BLaER1 treated with 17β-estradiol and CSF1 and Interleukin-3, amounts not matched to agents 10 nM and 100 nM (cell line): ENCODE data around the gene WNK2.

Experiments used
- H3K27ac ChIP-seq, 11 experiments: shearing (Covaris generic); formaldehyde crosslinking; 2 replicates each; pipeline ENCODE4 v1.8.1; 2022
- H3K27me3 ChIP-seq, 11 experiments: shearing (Covaris generic); formaldehyde crosslinking; 2 replicates each; pipeline ENCODE4 v1.8.1; 2022
- H3K36me3 ChIP-seq, 11 experiments: shearing (Covaris generic); formaldehyde crosslinking; 2 replicates each; pipeline ENCODE4 v1.8.1; 2022
- H3K4me1 ChIP-seq, 10 experiments: shearing (Covaris generic); formaldehyde crosslinking; 2 replicates each; pipeline ENCODE4 v1.8.1; 2022
- H3K4me2 ChIP-seq, 11 experiments: shearing (Covaris generic); formaldehyde crosslinking; 2 replicates each; pipeline ENCODE4 v1.8.1; 2022
- H3K4me3 ChIP-seq, 10 experiments: shearing (Covaris generic); formaldehyde crosslinking; 2 replicates each; pipeline ENCODE4 v1.8.1; 2022
- H3K9ac ChIP-seq, 11 experiments: shearing (Covaris generic); formaldehyde crosslinking; 2 replicates each; pipeline ENCODE4 v1.8.1; 2022
- H3K9me3 ChIP-seq, 11 experiments: shearing (Covaris generic); formaldehyde crosslinking; replicated peaks in 1 of 11; 2 replicates each; pipeline ENCODE4 v1.8.1; 2022
- H4K20me1 ChIP-seq, 11 experiments: shearing (Covaris generic); formaldehyde crosslinking; 2 replicates each; pipeline ENCODE4 v1.8.1; 2022
- Cebpa-rat ChIP-seq, 11 experiments: shearing (Covaris generic); IDR thresholded peaks; 2 replicates each; pipeline ENCODE4 v1.8.1; 2022

Gene WNK2

GRCh38 chr9:93209576-93210323 is 25.8 kb downstream of the WNK2 start:
- Histone ChIP-seq H3K4me3 (no peak overlapping the region), H3K27me3 (peaks cover 0 to 12% (median 0%) of the 10 kb centered on the region in 11 experiments; a peak in 2 of 22 replicates), H3K4me2 (peak overlapping the region in 9 of 11 experiments; percentile 63 to 96 (median 88); a peak in 17 of 22 replicates), H3K4me1 (peaks cover 35 to 64% (median 62%) of the 10 kb centered on the region in 10 experiments), H3K9me3 (peaks cover 0 to under 1% (median 0%) of the 10 kb centered on the region in 11 experiments; a peak in 4 of 22 replicates), H3K36me3 (no peaks in the 10 kb centered on the region), H4K20me1 (peaks cover 0 to 29% (median 18%) of the 10 kb centered on the region in 11 experiments; a peak in 15 of 22 replicates), H3K27ac (no peak overlapping the region; a peak in 1 of 22 replicates), H3K9ac (no peak overlapping the region)
- TF ChIP-seq Cebpa-rat (IDR thresholded peaks at IDR 0.05): 0 out of 22 replicates have a peak, but pooled peaks of 1 of the 11 experiments have one; percentile 3

DNA sequence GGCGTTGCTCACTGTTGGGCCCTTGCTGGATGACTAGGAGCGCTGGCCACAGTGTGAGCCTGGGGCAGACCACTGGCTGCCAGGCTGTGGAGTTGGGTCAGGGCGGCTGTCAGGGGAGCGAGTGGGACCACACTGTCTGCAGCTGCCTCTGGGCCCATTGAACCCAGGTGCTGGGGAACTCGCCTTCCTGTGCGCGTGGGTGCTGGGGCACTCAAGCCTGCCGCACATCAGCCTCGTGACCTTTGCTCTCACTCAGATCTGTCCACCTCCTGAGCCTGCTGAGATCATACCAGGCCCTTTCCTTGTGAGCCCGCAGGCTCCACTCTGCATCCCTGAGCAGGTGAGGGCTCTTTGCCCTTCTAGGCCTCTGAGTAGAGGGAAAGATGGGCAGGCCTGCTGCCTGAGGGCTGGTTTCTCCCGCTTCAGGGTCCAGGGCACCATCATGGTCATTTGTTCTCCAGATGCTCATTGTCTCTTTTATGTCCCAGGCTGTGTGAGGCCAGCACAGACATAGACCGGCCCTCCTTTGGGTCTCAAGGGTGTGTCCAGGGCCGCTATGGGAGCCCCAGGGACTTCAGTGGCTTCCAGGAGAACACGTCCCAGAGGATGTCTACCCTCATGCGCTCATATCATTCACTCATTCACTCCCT is 26.5 kb downstream of the WNK2 start:
- H4K20me1 ChIP-seq: peaks cover 0 to 22% (median 12%) of the 10 kb centered on the region in 11 experiments; a peak in 13 of 22 replicates
- H3K9me3 ChIP-seq: peaks cover 4 to 8% (median 6%) of the 10 kb centered on the region in 11 experiments; a peak in 21 of 22 replicates
- no peak overlapping the region for H3K27ac ChIP-seq
- no peaks in the 10 kb centered on the region for H3K36me3 ChIP-seq
- no peak overlapping the region for H3K9ac ChIP-seq
- H3K4me2 ChIP-seq: peak overlapping the region in 7 of 11 experiments; percentile 14 to 91 (median 87); a peak in 10 of 22 replicates
- H3K4me1 ChIP-seq: peaks cover 29 to 57% (median 55%) of the 10 kb centered on the region in 10 experiments
- H3K27me3 ChIP-seq: peaks cover 0 to 5% (median 0%) of the 10 kb centered on the region in 11 experiments; a peak in 2 of 22 replicates
- no peak for TF ChIP-seq Cebpa-rat (IDR thresholded peaks at IDR 0.05)
- H3K4me3 ChIP-seq: no peak overlapping the region

GRCh38 chr9:93210974-93211653 is 27.2 kb downstream of the WNK2 start:
- Histone ChIP-seq H4K20me1 (peaks cover 0 to 15% (median 8%) of the 10 kb centered on the region in 11 experiments; a peak in 9 of 22 replicates), H3K9me3 (peaks cover 11 to 14% (median 13%) of the 10 kb centered on the region in 11 experiments; a peak in 21 of 22 replicates), H3K4me3 (no peak overlapping the region), H3K36me3 (peaks cover 0 to 3% (median 0%) of the 10 kb centered on the region in 11 experiments; a peak in 1 of 22 replicates), H3K9ac (no peak overlapping the region), H3K27me3 (no peaks in the 10 kb centered on the region; a peak in 1 of 22 replicates), H3K4me2 (peak overlapping the region in 7 of 11 experiments; percentile 14 to 91 (median 87); a peak in 9 of 22 replicates), H3K27ac (no peak overlapping the region), H3K4me1 (peaks cover 22 to 51% (median 48%) of the 10 kb centered on the region in 10 experiments)
- TF ChIP-seq Cebpa-rat (IDR thresholded peaks at IDR 0.05): no peak

- H3K9ac ChIP-seq: no peak overlapping the region
- H3K27ac ChIP-seq: no peak overlapping the region
- no peak overlapping the region for H3K4me2 ChIP-seq
- peaks cover 12 to 18% (median 14%) of the 10 kb centered on the region in 11 experiments; a peak in 21 of 22 replicates for H3K9me3 ChIP-seq
- H3K4me1 ChIP-seq: peaks cover 20 to 46% (median 43%) of the 10 kb centered on the region in 10 experiments
- no peak for TF ChIP-seq Cebpa-rat (IDR thresholded peaks at IDR 0.05)
- H3K4me3 ChIP-seq: no peak overlapping the region
- H3K36me3 ChIP-seq: peaks cover 0 to 3% (median 0%) of the 10 kb centered on the region in 11 experiments; a peak in 1 of 22 replicates
- no peaks in the 10 kb centered on the region for H3K27me3 ChIP-seq
- H4K20me1 ChIP-seq: peaks cover 0 to 13% (median 6%) of the 10 kb centered on the region in 11 experiments; a peak in 9 of 22 replicates
Measured at GRCh38 chr9:93211654-93212001, 27.7 kb downstream of the WNK2 start.

- Histone ChIP-seq H4K20me1 (peaks cover 0 to 5% (median 0%) of the 10 kb centered on the region in 11 experiments; a peak in 4 of 22 replicates), H3K9me3 (peaks cover 12 to 18% (median 14%) of the 10 kb centered on the region in 11 experiments; a peak in 21 of 22 replicates), H3K4me3 (no peak overlapping the region), H3K27ac (no peak overlapping the region), H3K4me1 (peaks cover 12 to 38% (median 35%) of the 10 kb centered on the region in 10 experiments), H3K27me3 (no peaks in the 10 kb centered on the region), H3K36me3 (peaks cover 0 to 3% (median 0%) of the 10 kb centered on the region in 11 experiments; a peak in 1 of 22 replicates), H3K9ac (no peak overlapping the region), H3K4me2 (no peak overlapping the region)
- no peak for TF ChIP-seq Cebpa-rat (IDR thresholded peaks at IDR 0.05)
Measured at GRCh38 chr9:93212409-93212808, 28.5 kb downstream of the WNK2 start.

DNA sequence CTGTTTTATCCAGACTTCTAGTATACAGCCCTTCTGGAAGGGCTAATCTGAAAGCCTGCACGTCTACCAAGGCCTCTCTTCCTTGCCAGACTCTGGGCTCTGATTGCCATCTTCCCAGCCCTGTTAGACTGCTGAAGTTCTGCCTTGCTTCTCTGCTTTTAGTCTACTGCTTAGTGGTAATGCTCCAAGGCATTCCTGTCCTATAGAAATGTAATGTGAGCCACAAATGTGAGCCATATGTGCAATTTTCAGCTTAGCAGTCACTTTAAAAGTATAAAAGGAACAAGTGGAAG is 32.1 kb downstream of the WNK2 start:
- peaks cover 12 to 18% (median 14%) of the 10 kb centered on the region in 11 experiments; a peak in 21 of 22 replicates for H3K9me3 ChIP-seq
- no peak overlapping the region for H3K4me3 ChIP-seq
- TF ChIP-seq Cebpa-rat (IDR thresholded peaks at IDR 0.05): no peak
- H3K36me3 ChIP-seq: peaks cover 0 to 3% (median 0%) of the 10 kb centered on the region in 11 experiments; a peak in 1 of 22 replicates
- H3K27me3 ChIP-seq: no peaks in the 10 kb centered on the region
- peaks cover 0 to 27% (median 0%) of the 10 kb centered on the region in 11 experiments; a peak in 11 of 22 replicates for H4K20me1 ChIP-seq
- H3K4me2 ChIP-seq: no peak overlapping the region
- no peak overlapping the region for H3K9ac ChIP-seq
- H3K27ac ChIP-seq: no peak overlapping the region
- H3K4me1 ChIP-seq: peaks cover 12 to 38% (median 31%) of the 10 kb centered on the region in 10 experiments

GRCh38 chr9:93217706-93218105 is 33.8 kb downstream of the WNK2 start:
- Histone ChIP-seq H3K4me1 (peaks cover 12 to 54% (median 48%) of the 10 kb centered on the region in 10 experiments), H3K27me3 (peaks cover 0 to 12% (median 0%) of the 10 kb centered on the region in 11 experiments; a peak in 3 of 22 replicates), H3K36me3 (peaks cover 0 to 3% (median 0%) of the 10 kb centered on the region in 11 experiments; a peak in 1 of 22 replicates), H4K20me1 (peaks cover 0 to 32% (median 0%) of the 10 kb centered on the region in 11 experiments; a peak in 11 of 22 replicates), H3K9ac (no peak overlapping the region), H3K27ac (no peak overlapping the region), H3K4me3 (no peak overlapping the region), H3K4me2 (peak overlapping the region in 7 of 11 experiments; percentile 60 to 93 (median 80); a peak in 12 of 22 replicates), H3K9me3 (peaks cover 12 to 18% (median 14%) of the 10 kb centered on the region in 11 experiments; a peak in 21 of 22 replicates)
- no peak for TF ChIP-seq Cebpa-rat (IDR thresholded peaks at IDR 0.05)

DNA sequence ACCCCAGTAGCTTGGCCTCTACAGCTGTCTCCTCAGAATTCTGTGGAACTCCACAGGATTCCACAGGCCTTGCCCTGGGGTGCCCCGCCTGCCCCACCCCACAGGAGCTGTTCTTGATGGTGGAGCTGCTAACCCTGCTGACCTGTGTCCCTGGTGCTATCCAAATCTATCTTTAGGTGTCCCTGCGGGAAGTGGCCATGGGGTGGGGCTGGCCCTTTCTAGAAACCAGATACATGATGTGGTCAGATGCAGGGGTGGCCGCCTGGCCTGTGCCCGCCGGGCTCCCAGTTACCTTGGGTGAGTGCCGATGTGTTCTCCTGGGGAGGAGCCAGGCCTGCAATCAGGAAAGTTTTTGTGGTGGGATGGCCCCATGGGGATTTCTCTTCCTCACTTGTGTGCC is 34.2 kb downstream of the WNK2 start:
- peaks cover 0 to 34% (median 2%) of the 10 kb centered on the region in 11 experiments; a peak in 13 of 22 replicates for H4K20me1 ChIP-seq
- H3K27ac ChIP-seq: peak overlapping the region in 2 of 11 experiments; percentile 22 to 40; a peak in 1 of 22 replicates
- H3K36me3 ChIP-seq: peaks cover 0 to 3% (median 0%) of the 10 kb centered on the region in 11 experiments; a peak in 1 of 22 replicates
- H3K4me3 ChIP-seq: no peak overlapping the region; a peak in 1 of 20 replicates
- peaks cover 0 to 13% (median 0%) of the 10 kb centered on the region in 11 experiments; a peak in 3 of 22 replicates for H3K27me3 ChIP-seq
- no peak for TF ChIP-seq Cebpa-rat (IDR thresholded peaks at IDR 0.05)
- H3K4me2 ChIP-seq: peak overlapping the region; percentile 40 to 96 (median 81)
- H3K9me3 ChIP-seq: peaks cover 12 to 18% (median 14%) of the 10 kb centered on the region in 11 experiments; a peak in 21 of 22 replicates
- H3K4me1 ChIP-seq: peaks cover 16 to 59% (median 53%) of the 10 kb centered on the region in 10 experiments
- H3K9ac ChIP-seq: peak overlapping the region in 3 of 11 experiments; percentile 5 to 50 (median 10); a peak in 2 of 22 replicates
